Stimulated activated CD4-positive, alpha-beta T cell treated with anti-CD3 and anti-CD28 coated beads, Interleukin-4, amount 100 ng/mL, for 48 hours (primary cell): Measurements from ENCODE around the gene ZIC4.

Experiments used
- DNase-seq, 2 donors: peaks; one replicate each; pipeline ENCODE4 v3.0.0-alpha.2; 2020; ENCODE audit warnings: low read depth in 2 of 2

The ZIC4 gene

DNA sequence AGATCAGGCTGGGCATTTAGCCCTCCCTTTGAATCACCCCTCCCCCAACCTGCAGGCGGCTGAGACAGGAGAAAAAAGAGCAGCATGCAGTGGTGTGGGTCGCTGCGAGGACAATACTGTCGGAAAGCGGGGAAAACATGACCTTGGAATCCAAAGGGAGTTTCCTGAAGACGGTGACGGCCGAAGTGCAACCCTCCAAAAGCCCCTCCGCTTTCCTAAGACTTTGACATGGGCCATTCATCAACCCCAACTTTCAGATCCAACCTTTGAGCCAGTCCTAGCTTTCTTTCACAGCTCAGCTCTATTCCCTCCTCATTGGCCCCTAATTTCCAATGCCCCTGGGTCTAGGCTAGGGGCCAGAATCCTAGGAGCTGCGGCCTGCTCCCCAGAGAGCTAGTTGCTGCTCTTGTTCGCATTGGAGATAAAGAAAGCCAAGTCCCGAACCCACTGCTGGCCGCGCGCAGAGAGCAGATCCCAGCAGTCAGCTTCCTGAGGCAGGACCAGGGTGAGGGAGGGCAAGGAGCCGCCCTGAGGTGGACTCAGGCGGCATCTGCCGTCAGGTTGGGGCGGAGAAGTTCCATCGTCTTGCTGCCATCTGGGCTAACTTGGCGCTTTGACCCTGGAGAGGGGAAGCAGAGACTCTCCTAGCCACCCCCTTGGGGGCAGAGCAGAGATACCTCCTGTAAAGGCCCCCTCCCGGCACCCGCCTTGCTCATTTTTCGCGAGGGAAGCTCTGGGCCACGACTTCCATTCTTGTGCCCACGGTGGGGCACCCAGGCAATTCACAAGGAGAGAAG, 914 bp downstream of the ZIC4 start:
- no peak for DNase-seq

DNA sequence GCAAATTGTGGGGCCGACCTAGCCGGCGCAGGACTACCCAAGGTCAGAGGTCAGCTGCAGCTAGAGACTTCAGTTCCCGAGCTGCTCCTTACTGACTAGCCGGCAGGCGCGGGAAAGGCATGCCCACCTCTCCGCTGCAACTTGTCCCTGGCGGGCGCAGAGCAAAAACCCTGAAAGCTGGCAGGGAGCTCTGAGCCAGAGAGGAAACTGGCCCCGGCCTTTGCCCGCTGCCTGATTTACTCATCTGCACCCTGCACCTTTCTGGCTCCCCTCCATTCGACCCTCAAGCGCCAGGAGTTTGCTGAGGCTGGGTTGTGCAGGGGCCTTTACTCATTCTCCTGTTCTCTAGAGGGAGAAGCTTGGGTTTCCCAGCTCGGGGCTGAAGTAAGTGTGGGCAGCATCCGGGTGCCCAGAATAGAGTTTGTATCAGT, 1.5 kb downstream of the ZIC4 start:
- DNase-seq, result no peak

DNA sequence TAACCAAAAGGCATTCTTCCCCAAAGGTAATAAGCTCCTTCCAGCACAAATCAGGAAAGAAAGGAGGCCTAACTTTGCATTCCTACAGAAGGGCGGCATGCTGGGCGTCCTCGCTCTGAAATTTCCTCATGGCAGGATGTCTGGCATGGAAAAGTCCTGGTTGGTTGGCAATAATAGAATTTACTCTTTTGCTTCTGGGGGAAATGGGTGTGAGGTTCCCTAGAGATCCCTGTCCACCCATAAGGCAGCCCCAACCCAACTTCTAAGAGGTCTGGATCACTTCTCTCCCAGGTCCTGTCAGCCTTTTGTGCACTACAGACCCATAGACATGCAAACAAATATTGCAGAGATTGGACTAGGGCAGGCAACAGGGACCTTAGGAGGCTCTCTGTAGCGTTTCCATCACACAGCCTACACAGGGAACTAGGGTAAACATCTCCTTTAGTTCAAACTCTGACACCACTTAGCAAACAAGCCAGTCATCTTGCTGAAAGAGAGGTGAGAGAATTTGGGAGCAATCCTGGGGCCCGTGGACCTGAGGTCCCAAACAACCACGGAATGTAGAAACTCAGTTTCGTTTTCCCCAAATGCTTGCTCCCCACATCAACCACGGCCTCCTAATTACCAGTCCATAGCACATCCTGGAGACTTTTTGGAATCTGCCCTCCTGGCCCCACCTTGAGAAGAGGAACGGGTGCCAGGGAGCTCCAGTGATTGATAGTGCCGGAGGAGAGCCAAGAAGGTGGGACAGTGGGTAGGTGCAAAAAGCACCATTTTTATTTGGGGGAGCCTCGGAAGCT, 2.1 kb downstream of the ZIC4 start:
- no peak for DNase-seq

DNA sequence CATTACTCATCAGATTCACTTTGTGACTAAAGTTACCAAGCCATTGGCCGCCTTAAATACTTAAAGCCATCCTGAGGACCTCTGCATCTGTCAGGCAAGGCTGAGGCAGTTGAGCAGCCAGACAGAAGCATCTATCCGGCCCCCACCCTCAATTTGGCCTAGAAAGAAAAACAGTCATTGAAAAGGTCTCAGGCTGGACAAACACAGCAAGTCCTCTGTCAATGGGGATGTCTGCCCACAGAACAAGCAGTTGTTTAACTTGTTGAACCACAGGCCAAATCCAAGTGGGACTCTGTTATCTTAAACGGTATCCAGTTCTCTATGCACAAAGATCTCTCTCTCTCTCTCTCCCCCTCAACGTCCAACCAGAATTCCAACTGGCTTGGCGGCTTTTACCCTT, 2.8 kb downstream of the ZIC4 start:
- DNase-seq, result no peak

DNA sequence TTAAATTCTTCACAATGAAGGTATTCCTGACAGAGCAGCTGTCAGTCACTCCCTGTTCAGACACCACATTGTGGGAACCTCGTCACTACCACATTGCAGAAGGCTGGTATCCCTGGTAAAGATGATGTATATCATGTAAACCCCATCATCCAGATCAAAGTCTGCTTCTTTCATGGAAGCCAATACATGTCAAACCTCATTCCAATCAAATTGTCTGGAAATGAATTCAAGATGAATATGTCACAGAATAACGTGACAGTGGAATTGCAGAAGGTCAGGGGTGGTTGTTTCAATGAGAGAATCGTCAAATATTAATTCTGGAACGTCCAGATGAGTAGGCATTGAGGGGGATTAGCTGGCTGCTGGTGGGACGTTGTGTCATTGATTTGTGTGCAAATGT, 4.2 kb downstream of the ZIC4 start:
- DNase-seq, result no peak

DNA sequence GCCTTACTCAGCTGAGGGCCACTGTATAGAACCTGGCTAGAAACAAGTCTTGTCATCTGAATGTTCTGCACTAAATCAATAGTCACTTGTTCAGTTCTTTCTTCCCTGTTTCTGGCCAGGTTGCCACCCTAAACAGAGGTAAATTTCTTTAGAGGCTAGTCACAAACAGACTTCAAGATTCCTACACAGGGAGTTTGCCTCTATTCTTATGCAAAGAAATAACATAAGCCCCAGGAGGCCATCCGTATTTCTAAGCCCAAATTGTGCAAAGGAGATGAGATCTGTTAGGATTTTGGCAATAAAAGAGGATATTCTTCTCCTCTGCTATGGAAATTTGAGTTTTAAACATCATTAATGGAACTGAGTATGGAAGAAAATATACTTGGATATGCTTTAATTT, 4.9 kb downstream of the ZIC4 start:
- DNase-seq, result no peak

DNA sequence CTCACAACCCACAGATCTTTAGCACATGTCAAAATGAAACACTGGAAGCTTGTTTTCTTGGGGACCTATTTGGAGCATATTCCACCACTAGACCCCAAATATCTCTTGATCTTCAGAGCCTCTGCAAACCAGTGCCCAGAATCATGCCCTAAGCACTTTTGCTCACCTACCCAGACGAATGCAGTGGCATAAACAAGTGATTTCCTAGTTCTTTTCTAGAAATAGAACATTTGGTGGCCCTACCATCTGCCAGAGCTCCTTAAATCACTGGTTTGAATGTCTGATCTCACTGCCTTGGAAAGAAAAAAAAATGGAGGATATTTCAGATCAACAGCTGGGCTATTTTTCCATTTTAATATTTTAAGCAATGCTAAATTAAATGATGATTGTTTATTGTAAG, 5.3 kb downstream of the ZIC4 start:
- DNase-seq, result no peak

DNA sequence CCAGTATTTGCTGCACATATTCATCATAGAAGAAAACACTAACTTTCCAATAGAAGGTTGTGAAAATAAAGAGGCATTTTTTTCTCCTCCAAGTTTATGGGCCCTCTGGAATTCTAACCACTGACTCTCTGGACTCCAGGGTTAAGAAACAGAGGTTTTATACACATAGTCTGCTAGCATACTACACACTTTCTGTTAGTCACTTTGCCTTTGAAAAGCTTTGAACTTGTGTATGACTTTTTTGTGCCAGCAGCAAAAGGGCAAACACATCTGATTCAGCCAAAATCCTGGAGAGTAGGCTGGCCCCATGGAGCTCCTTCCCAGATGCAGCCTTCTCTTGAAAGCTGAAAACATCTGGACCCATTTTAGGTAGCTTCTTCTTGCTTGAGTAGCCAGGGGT, 6.2 kb downstream of the ZIC4 start:
- no peak for DNase-seq

DNA sequence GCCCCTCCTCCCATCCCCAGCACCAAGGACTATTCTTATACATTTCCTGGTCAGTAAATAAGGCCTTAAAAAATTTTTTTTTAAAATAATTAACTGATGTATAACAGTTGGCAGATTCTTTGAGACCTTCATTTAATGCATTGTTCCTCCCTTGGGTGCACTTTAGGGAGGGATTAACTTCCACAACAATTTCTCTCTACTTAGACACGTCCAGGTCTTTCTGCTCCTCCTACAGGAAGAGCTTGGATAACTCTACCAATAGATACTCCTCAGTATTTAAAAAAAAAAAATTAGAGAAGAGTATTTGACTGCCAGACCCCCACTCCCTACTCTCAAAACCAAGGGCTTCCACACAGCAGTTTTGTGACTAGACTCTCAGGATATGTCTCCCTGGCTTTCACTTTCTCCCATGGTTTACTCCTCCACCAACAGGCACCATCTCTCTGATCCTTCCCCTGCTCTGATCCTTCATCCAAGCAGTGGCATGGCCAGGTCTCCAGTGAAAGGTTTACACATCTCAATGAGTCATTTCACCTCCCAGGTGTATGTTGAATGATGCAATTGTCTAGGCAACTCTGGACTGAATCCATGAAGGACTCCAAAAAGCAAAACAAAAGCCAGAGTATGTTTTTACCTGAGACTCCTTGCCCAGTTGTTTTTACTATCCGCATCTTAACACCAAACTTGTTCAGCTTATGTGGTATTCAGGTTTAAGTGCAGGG, 7.4 kb downstream of the ZIC4 start:
- DNase-seq, result no peak

DNA sequence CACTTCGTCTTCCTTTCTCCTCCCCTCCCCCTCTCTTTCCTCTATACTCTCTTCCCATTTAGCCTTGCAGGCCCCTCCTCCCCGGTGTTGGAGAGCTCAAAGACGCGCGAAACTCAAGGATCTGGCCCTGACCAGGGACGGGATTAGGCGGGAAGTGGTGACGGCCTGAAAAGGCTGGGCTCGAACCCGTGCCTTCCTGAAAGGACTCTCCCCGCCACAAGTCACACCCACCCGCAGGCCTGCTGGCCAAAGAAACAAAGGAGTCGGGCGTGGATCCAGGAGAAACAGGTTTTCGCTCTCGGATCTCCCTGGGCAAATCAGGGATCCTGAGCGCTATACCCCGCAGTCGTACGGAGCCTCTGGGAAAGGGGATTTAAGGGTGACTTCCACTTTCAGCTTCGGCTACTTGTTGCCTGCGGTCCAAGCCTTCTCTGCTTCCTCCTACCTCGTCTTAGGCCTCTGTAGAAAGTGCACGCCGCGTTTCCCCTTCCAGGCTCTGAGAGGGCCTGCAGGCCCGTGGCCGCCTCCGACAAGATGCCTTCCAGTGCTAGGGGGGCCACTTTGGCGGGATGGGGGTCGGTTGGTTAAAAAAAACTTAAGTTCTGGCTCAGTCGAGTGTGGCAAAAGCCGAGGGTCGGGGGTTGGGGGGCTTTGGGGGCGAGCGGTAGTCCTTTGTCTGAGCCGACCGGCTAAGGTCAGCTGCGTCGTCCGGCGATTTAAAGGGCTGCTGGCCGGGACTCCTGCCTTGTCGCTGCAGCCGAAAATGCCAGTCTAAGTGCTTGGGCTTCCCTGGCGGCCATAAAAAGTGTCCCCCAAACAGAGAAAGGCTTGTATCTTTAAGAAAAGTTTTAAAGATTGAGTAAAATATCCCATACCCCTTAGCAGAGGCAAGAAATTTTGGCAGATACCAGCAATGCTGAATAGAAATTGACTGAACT, 8.2 kb downstream of the ZIC4 start:
- DNase-seq, result no peak

DNA sequence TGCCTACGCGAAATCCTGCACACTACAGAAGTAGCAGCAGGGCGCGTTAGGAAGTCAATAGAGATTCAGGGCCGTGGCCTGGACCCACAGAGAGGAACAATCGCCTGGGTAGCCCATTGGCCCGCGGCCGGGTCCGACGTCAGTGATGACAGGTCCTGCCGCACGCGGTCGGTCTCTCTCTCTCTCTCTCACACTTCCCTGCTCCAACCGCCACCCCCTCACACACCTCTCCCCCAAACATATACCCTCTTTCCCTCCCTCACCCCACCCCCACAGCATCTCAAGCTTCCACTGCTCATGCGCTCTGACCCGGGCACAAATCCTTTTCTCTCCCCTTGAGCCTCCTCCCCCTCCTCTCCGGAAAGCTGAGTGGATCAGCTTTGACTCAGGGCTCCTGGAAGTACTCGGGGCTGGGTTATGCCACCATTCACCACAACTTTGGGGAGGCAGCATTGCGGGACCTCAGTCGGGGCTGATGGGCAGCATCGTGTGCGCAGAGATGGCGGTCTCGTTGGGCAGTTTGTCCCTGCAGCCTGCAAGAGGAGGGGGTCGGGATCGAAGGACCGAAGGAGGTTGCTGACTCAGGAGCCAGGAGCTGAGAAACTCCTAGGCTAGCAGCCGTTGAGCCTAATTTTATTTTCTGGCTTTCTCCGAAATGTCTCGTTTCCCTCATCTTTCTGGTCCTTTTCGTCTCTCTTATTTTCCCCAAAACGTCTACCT, 9.0 kb downstream of the ZIC4 start:
- DNase-seq, result no peak

DNA sequence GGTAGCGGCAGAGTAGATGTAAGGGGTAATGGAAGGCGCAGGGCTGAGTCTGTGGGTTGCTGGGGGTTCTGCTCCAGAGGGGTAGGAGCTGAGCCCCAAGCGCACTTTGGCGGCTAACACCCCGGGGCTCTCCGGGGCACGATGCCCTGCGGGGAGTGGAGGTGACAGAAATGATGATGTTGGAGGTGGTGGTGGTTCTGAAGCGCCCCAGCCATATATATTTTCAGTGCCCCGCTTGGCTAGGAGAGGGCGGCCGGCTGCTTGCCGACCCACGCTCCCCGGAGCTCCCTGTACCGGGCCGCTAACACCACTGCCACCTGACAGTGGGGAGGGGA, 9.7 kb downstream of the ZIC4 start:
- no peak for DNase-seq

DNA sequence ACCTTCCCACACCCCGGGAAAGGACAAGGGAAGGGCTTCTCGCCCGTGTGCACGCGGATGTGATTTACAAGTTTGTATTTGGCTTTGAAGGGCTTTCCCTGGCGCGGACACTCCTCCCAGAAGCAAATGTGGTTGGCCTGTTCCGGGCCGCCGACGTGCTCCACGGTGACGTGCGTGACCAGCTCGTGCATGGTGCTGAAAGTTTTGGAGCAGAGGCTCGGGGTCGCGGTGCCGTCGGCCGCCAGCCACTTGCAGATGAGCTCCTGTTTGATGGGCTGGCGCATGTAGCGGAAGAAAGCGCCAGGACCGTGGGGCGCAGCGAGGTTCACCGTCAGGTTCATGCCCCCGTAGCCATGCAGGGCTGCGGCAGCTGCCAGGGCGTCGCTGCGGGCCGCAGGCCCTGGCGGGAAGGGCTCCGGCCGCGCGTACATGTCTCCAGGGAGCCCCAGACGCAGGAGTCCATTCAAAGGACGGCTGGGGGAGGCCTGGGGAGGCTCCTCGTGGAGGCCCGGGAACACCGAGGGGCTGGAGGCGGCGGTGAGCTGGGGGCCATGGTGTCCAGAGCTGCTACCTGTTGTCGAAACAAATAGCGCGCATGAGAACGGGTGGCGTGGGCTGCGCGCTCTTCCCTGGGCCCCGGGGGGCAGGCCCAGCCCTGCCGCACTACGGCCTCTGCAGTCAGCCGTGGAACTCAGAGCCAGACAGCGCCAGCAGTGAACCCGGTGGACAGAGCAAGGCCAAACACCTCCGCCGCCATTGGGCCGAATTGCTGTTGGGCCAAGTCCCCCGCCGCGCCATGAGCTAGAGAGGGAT, 10.2 kb downstream of the ZIC4 start:
- no peak for DNase-seq

DNA sequence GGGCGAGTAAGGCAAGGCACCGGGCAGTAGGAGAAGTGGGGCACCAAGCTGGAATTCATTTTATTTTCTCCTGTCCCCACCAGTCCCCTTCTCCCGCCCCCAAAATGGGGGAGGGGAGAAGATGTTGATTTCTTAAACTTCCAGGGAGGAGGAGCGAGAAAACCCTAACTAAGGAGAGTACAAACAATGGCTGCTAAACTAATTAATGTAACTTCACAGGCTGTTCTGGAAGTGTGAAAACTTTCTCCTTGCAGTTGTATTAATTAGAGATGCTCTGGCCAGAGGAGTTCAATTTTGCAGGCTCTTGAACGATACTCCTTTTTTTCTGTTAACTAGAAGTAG, 11.5 kb downstream of the ZIC4 start:
- DNase-seq, result no peak

DNA sequence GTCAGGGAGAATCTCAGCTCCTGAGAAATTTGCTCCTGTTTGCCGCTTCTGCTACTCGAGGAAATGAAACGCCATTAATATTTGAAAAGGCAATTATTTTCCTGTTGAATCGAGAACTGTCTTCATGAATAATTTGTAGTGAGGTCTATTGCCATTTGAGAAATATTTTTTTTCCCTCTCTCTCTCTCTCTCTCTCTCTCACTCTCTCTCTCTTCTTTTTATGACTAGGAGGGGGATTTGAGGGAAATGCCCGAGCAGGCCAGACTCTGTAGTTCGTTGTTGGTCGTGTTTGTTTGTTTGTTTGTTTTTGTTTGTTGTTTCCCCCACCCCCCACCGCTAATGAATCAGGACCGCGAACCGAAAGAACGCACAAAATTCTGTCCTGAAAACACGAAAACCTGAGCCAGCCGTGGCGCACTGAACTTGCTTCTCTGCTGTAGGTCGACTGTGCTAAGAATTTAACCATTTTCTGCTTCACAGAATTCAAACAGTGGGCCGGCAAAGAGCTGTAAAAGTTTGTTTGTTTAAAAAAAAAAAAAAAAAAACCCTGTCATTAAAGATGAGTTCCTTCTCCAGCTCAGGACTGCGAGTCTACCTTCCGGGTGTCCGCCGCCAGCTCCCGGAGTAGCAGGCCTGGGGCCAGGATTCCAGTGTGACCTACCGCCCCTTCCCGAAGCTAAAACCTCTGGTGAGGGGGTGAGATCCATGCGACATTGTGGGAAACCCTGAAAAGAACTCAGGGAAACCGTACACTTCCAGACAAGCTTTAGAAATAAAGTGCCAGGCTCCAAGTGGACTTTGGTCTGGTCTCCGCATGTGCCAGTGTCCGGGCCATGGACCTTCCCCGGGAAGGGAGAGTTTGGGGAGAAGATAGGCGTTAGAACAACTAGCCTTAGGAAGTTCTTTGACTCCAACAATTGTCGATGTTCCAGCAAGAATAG, 12.1 kb downstream of the ZIC4 start:
- no peak for DNase-seq

DNA sequence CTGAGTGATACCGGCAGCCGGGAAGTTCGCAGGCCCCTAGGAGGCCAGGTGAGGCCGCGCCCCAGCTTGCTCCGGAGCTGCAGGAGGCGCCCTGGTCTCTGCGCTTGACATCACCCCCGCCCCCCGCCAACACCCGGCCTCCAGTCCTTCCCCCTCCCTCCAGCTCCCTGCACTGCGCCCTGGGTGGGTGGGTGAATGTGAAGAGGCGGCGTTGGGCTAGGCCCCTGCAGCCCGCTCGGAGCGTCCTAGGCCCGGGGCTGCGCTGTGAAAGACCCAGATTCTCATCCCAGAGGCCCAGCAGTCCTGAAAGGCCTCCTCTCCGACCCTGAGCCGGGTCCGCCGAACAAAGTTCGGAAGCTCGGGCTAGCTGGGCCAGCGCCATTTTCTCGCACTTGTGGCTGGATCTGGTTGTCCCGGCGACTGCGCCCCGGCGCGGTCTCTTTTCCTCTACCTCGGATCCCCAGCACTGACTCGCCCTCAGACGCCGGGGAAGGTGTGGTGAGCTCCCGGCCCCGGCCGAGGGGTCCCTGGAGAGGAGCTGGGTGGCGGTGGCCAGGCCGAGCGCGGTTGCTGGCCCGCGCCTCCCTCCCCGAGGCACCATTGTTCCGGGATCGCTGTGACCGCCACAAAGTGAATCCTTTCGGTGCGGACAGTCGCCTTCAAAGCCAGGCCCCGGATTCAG, 12.9 kb downstream of the ZIC4 start:
- DNase-seq, result no peak

DNA sequence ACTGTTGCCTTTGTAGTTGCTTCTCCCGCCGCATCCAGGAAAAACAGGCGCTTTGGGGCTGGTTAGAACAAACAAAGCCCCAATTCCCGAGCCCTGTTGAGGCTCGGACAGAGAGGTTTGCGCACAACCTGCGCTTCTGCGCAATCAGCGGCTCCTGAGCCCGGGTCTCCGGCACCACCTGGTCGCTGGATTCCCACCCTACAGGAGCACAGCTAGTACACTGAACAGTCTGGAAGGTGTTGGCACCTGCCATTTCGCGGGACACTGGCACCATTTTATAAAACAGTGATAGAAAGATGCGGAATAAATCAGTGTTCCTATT, 13.8 kb downstream of the ZIC4 start:
- DNase-seq, result no peak

DNA sequence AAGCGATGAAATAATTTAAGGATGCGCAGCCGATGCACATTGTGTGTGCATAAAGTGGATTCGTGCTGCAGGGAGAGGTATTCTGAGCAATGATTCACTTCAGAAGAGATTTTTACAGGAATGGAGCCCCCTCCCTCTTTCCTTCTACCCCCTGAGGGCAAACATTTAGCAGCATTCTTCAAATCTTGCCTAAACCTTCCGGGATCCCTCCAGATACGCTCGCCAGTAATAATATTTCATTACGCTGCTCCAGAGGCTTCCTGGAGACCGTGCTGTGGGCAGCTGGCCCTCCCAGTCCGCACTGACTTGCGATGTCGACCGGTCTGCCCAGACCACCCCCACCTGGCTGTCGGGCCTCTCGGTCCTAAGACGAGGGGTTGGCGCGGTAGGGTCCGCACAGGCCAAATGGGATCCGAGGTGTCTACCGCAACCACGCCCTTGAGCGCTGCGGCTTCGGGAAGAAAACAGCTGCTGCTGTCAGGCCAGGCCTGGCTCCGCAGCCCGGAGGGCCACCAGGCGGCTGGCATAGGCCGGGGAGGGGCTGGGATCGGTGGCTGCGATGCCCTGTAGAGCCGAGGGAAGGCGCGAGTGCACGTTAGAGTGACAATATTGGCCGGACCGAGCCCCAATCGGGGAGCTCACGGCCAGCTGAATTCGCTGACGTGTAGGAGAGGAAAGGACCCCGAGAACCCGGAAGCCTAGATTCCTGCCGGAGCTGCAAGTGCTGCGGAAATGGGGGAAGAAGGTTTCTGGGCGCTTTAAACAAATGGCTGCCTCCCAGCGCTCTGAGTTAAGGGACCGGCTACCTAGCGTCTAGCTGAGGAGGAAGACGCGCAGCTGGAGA, 14.3 kb downstream of the ZIC4 start:
- DNase-seq, result no peak
